HG02852 (cell line): ENCODE results near the gene HOXB5.
A peak's percentile ranks its signal among the peaks of the same experiment; 100 is the strongest.

Source experiments
- ATAC-seq: cut with Tn5 transposase; IDR thresholded peaks from one replicate; pipeline ENCODE4 v1.9.1; 2021; ENCODE audit warnings: mild to moderate bottlenecking, moderate library complexity; ENCODE audit not compliant: unreplicated experiment

Gene HOXB5

GRCh38 chr17:48593126-48593829, at the start of gene HOXB5:
TSS of gene HOXB5 (minus strand) at chr17:48593779. CDS start at chr17:48593682, 97 bp downstream.
- no peak for ATAC-seq

GRCh38 chr17:48642843-48643696, 49.5 kb upstream of the HOXB5 start:
- ATAC-seq = no peak

GRCh38 chr17:48642059-48642842, 48.7 kb upstream of the HOXB5 start:
- no peak for ATAC-seq

GRCh38 chr17:48641541-48642058, 48.0 kb upstream of the HOXB5 start:
- ATAC-seq = no peak

- no peak for ATAC-seq
These were observed 47.2 kb upstream of the HOXB5 start for GRCh38 chr17:48640858-48641180.

GRCh38 chr17:48639982-48640857, 46.6 kb upstream of the HOXB5 start:
- no peak for ATAC-seq

GRCh38 chr17:48639136-48639535, 45.6 kb upstream of the HOXB5 start:
- no peak for ATAC-seq

- no peak for ATAC-seq
These were observed 44.0 kb upstream of the HOXB5 start for GRCh38 chr17:48637323-48638260.

- ATAC-seq = peak; percentile 50
These were observed 42.8 kb upstream of the HOXB5 start for GRCh38 chr17:48636177-48637018.

GRCh38 chr17:48634493-48635208, 41.1 kb upstream of the HOXB5 start:
- no peak for ATAC-seq

GRCh38 chr17:48633266-48633677, 39.7 kb upstream of the HOXB5 start:
- ATAC-seq = no peak

- no peak for ATAC-seq
These were observed 39.1 kb upstream of the HOXB5 start for GRCh38 chr17:48632579-48633265.

GRCh38 chr17:48631693-48632578, 38.4 kb upstream of the HOXB5 start:
- no peak for ATAC-seq

- ATAC-seq = no peak
These were observed 37.5 kb upstream of the HOXB5 start for GRCh38 chr17:48630925-48631692.
